HepG2 (cell line): ENCODE data around the gene SENP6. TPM values are rescaled to one million over a fixed set of nuclear protein-coding genes. Genes with fewer than 3 reads are reported as not detected.
"Not testable (repeated sequence)": the region's sequence is repeated elsewhere in the genome, so short reads cannot be mapped to it uniquely, and the experiment has no call there.

Source experiments
- ATAC-seq: fragments of 200-7000 bp; cut with Tn5 transposase; 3 replicates; pipeline ENCODE4 v1.9.1; 2020; ENCODE audit warnings: mild to moderate bottlenecking, moderate library complexity
- BruUV-seq: library from RNA; stranded (reverse); fragments of 400-500 nt; replicated peaks from 2 replicates; lab custom pipeline; 2021; lab: Mats Ljungman, UMichigan
- CTCF ChIA-PET: fragments of 300-600 bp; formaldehyde crosslinking; extraction: SDS; loops from one replicate; lab custom pipeline; 2021; ENCODE audit warnings: low total read pairs, inconsistent platforms, low intra/inter-chr PET ratio; lab: Yijun Ruan, JAX
- POLR2A ChIA-PET: fragments of 350-600 bp; sonication (Branson Sonifier 250); formaldehyde crosslinking; loops from one replicate; lab custom pipeline; 2020; ENCODE audit warnings: antibody characterized with exemption, inconsistent platforms; lab: Yijun Ruan, JAX
- DNase-seq: peaks from one replicate; pipeline ENCODE4 v3.0.0-alpha.2; 2015; ENCODE audit warnings: low spot score
- FAIRE-seq: peaks from 3 replicates; lab custom pipeline; 2011; peaks lifted over from hg19 to GRCh38; lab: Jason Lieb, UNC
- H2AFZ ChIP-seq: one replicate; pipeline ENCODE4 v1.6.1; 2011; ENCODE audit warnings: low read length, inconsistent platforms
- H3K27ac ChIP-seq: fragments of 300-600 bp; 3 replicates; pipeline ENCODE4 v1.8.0; 2011; ENCODE audit warnings: mixed run types, mild to moderate bottlenecking, mixed read lengths, low read length, inconsistent platforms; ENCODE audit not compliant: insufficient read depth; ENCODE audit errors: extremely low read length
- H3K27me3 ChIP-seq, 2 experiments: fragments of 200-600 bp in 1 of 2; 2 replicates in 1 of 2; 3 replicates in 1 of 2; pipeline versions ENCODE4 v1.6.0 to v1.8.0; 2011; ENCODE audit warnings: low read length in 2 of 2, mild to moderate bottlenecking in 2 of 2, moderate library complexity in 2 of 2, inconsistent platforms in 1 of 2; ENCODE audit not compliant: insufficient read depth in 2 of 2, control insufficient read depth in 1 of 2
- H3K36me3 ChIP-seq, 2 experiments: fragments of 200-600 bp in 1 of 2; replicated peaks in 1 of 2; 2 replicates in 1 of 2; 3 replicates in 1 of 2; pipeline versions ENCODE4 v1.5.1 to v1.8.0; 2011; ENCODE audit warnings: low read length in 2 of 2, inconsistent platforms in 1 of 2; ENCODE audit not compliant: insufficient read depth in 2 of 2, control insufficient read depth in 1 of 2
- H3K4me1 ChIP-seq: 2 replicates; pipeline ENCODE4 v1.5.1; 2012; ENCODE audit warnings: low read length, inconsistent platforms; ENCODE audit not compliant: insufficient read depth
- H3K4me2 ChIP-seq: 2 replicates; pipeline ENCODE4 v1.6.0; 2011; ENCODE audit warnings: low read depth, low read length, inconsistent platforms
- H3K4me3 ChIP-seq, 3 experiments: fragments of 200-600 bp in 1 of 3; sonication (generic), shearing (Covaris generic) in 1 of 3; replicated peaks in 1 of 3; 2 replicates each; pipeline ENCODE4 v1.5.1; 2011 to 2016; ENCODE audit warnings: low read length in 3 of 3, inconsistent platforms in 2 of 3, low read depth in 2 of 3, mild to moderate bottlenecking in 2 of 3, control low read depth in 1 of 3, mixed read lengths in 1 of 3; ENCODE audit not compliant: insufficient read depth in 1 of 3
- H3K79me2 ChIP-seq: one replicate; pipeline ENCODE4 v1.6.1; 2011; ENCODE audit warnings: low read length, inconsistent platforms; ENCODE audit not compliant: insufficient read depth
- H3K9ac ChIP-seq: 2 replicates; pipeline ENCODE4 v1.6.0; 2011; ENCODE audit warnings: mild to moderate bottlenecking, low read depth, low read length, inconsistent platforms; ENCODE audit not compliant: insufficient read depth
- H3K9me3 ChIP-seq: 2 replicates; pipeline ENCODE4 v1.5.1; 2012; ENCODE audit warnings: mild to moderate bottlenecking, low read length
- H4K20me1 ChIP-seq: 2 replicates; pipeline ENCODE4 v1.6.0; 2011; ENCODE audit warnings: inconsistent platforms, mild to moderate bottlenecking, low read length, moderate library complexity; ENCODE audit not compliant: insufficient read depth
- CREM ChIP-seq, 2 experiments: sonication (generic) in 1 of 2; formaldehyde crosslinking in 1 of 2; IDR thresholded peaks; 2 replicates each; pipeline versions ENCODE4 v1.4.0 to v1.6.1; 2016 to 2020; ENCODE audit warnings: antibody characterized with exemption in 1 of 2, mild to moderate bottlenecking in 1 of 2, missing genetic modification reagents in 1 of 2
- JARID2 ChIP-seq: sonication (generic); formaldehyde crosslinking; IDR thresholded peaks from 2 replicates; pipeline ENCODE4 v1.8.1; 2023; ENCODE audit warnings: missing genetic modification reagents, inconsistent platforms; ENCODE audit not compliant: insufficient replicate concordance
- MAZ ChIP-seq, 2 experiments: sonication (generic) in 1 of 2; formaldehyde crosslinking in 1 of 2; IDR thresholded peaks; 2 replicates each; pipeline versions ENCODE4 v1.5.0 to v1.6.1; 2012 to 2020; ENCODE audit warnings: low read depth in 2 of 2, mild to moderate bottlenecking in 2 of 2, borderline replicate concordance in 1 of 2, improper control_type of control experiment in 1 of 2, low read length in 1 of 2, missing genetic modification reagents in 1 of 2, moderate library complexity in 1 of 2
- MTF2 ChIP-seq: sonication (generic); formaldehyde crosslinking; IDR thresholded peaks from 2 replicates; pipeline ENCODE4 v1.5.0; 2020; ENCODE audit warnings: missing genetic modification reagents, borderline replicate concordance
- NFKB2 ChIP-seq: sonication (generic); formaldehyde crosslinking; IDR thresholded peaks from 2 replicates; pipeline ENCODE4 v1.4.0; 2020; ENCODE audit warnings: missing genetic modification reagents, borderline replicate concordance
- SP5 ChIP-seq: IDR thresholded peaks from 2 replicates; pipeline ENCODE4 v1.6.1; 2016; ENCODE audit warnings: low read depth, borderline replicate concordance
- TAF15 ChIP-seq: fragments of 200-400 bp; formaldehyde crosslinking; IDR thresholded peaks from one replicate; pipeline ENCODE4 v1.6.1; 2018; ENCODE audit warnings: mild to moderate bottlenecking, low read depth, low read length; ENCODE audit not compliant: poor library complexity, severe bottlenecking
- ZNF260 ChIP-seq: sonication (generic); formaldehyde crosslinking; IDR thresholded peaks from 2 replicates; pipeline ENCODE4 v1.4.0; 2020; ENCODE audit warnings: missing genetic modification reagents, low read depth, mild to moderate bottlenecking, borderline replicate concordance
- ZNF430 ChIP-seq: sonication (generic); formaldehyde crosslinking; IDR thresholded peaks from 2 replicates; pipeline ENCODE4 v1.9.0; 2021; ENCODE audit warnings: mild to moderate bottlenecking, missing genetic modification reagents
- ZNF746 ChIP-seq: sonication (generic); formaldehyde crosslinking; IDR thresholded peaks from 2 replicates; pipeline ENCODE4 v1.8.0; 2022; ENCODE audit warnings: mild to moderate bottlenecking, missing genetic modification reagents
- ZNF780A ChIP-seq: sonication (generic); formaldehyde crosslinking; IDR thresholded peaks from 2 replicates; pipeline ENCODE4 v1.8.0; 2022; ENCODE audit warnings: mild to moderate bottlenecking, missing genetic modification reagents, moderate library complexity
- ZNF878 ChIP-seq: sonication (generic); formaldehyde crosslinking; IDR thresholded peaks from 2 replicates; pipeline ENCODE4 v1.8.1; 2023; ENCODE audit warnings: mild to moderate bottlenecking, missing genetic modification reagents, moderate library complexity
- ZSCAN20 ChIP-seq: sonication (generic); formaldehyde crosslinking; IDR thresholded peaks from 2 replicates; pipeline ENCODE4 v1.4.0; 2020; ENCODE audit warnings: missing genetic modification reagents, mild to moderate bottlenecking, borderline replicate concordance
- WGBS: methylation state at CpG from one replicate; pipeline ENCODE4 v1.1.6; 2017; ENCODE audit warnings: low lambda C conversion rate; 5-methylcytosine and 5-hydroxymethylcytosine counted together
- in situ Hi-C: cut with HindIII; loops from 2 replicates; pipeline ENCODE4 v1.10.0; 2017; ENCODE audit warnings: low pct_unique_long_range_greater_than_20kb; ENCODE audit not compliant: extremely low pct_ligation_motif_present
- intact Hi-C: fragments of 100-400 bp; cut with micrococcal nuclease; formaldehyde crosslinking; loops from one replicate; pipeline ENCODE4 v1.10.0; 2022; ENCODE audit not compliant: unreplicated experiment
- polyA plus RNA-seq, 8 experiments: library from polyadenylated mRNA; depleted of rRNA in 3 of 8; stranded (reverse) in 7 of 8; unstranded in 1 of 8; fragments of >200 nt; fragmentation: Illumina TruSeq in 4 of 8; extraction: Trizol in 4 of 8; gene quantifications; 2 replicates each; pipeline versions ENCODE4 v1.2.1 to v1.2.3, GENCODE V29; 2011 to 2016; ENCODE audit warnings: low read depth in 4 of 8, missing spikeins in 1 of 8, mixed read lengths in 1 of 8; ENCODE audit not compliant: insufficient read depth in 1 of 8
- total RNA-seq, 5 experiments: library from RNA; depleted of rRNA; stranded (reverse); fragments of >200 nt; fragmentation: Illumina TruSeq; extraction: Trizol; gene quantifications; 2 replicates each; pipeline ENCODE4 v1.2.3, GENCODE V29; 2016; ENCODE audit warnings: low read depth in 1 of 5
- TF ChIP-seq, protein P1 (sequence below): sonication (generic); formaldehyde crosslinking; IDR thresholded peaks from 2 replicates; pipeline ENCODE4 v1.4.0; 2020; ENCODE audit warnings: low read depth, missing genetic modification reagents
- TF ChIP-seq, protein P2 (sequence below): IDR thresholded peaks from 2 replicates; pipeline ENCODE4 v1.6.1; 2016

SENP6 gene
- total and polyA plus RNA-seq, 2 of the 13 experiments (the other 11 are each of a cell fraction or from before 2014, with no cell fraction given) = 21.9 to 50.1 TPM

DNA sequence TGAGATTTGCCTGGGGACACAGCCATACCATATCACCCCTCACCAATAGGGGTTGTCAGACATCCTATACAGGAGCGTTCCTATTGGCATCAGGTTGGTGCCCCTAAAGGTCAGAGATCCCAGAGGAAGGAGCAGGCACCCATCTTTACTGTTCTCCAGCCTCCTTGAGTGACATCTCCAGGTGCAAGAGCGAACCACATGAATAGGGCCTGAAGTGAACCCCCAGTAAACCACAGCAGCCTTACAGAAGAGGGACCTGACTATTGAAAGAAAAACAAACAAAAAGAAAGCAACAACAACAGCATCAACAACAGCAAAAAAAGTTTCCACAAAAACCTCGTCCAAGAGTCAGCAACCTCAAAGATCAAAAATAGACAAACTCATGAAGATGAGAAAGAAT lies 32.7 kb upstream of the SENP6 start (continued):
- TF ChIP-seq, protein P1, sequence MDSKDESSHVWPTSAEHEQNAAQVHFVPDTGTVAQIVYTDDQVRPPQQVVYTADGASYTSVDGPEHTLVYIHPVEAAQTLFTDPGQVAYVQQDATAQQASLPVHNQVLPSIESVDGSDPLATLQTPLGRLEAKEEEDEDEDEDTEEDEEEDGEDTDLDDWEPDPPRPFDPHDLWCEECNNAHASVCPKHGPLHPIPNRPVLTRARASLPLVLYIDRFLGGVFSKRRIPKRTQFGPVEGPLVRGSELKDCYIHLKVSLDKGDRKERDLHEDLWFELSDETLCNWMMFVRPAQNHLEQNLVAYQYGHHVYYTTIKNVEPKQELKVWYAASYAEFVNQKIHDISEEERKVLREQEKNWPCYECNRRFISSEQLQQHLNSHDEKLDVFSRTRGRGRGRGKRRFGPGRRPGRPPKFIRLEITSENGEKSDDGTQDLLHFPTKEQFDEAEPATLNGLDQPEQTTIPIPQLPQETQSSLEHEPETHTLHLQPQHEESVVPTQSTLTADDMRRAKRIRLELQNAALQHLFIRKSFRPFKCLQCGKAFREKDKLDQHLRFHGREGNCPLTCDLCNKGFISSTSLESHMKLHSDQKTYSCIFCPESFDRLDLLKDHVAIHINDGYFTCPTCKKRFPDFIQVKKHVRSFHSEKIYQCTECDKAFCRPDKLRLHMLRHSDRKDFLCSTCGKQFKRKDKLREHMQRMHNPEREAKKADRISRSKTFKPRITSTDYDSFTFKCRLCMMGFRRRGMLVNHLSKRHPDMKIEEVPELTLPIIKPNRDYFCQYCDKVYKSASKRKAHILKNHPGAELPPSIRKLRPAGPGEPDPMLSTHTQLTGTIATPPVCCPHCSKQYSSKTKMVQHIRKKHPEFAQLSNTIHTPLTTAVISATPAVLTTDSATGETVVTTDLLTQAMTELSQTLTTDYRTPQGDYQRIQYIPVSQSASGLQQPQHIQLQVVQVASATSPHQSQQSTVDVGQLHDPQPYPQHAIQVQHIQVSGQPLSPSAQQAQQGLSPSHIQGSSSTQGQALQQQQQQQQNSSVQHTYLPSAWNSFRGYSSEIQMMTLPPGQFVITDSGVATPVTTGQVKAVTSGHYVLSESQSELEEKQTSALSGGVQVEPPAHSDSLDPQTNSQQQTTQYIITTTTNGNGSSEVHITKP = no peak
- TF ChIP-seq ZNF780A (CRISPR knock-in tag) (no peak), NFKB2 (CRISPR knock-in tag) (no peak), ZNF430 (CRISPR knock-in tag) (no peak), ZSCAN20 (CRISPR knock-in tag) (no peak), JARID2 (no peak), TAF15 (no peak), MAZ (IDR thresholded peaks at IDR 0.05; ENCODE audit: borderline replicate concordance, low read depth, low read length) (no peak), MAZ (CRISPR knock-in tag; IDR thresholded peaks at IDR 0.05; ENCODE audit: low read depth) (no peak), SP5 (no peak), ZNF878 (CRISPR knock-in tag) (no peak), ZNF260 (CRISPR knock-in tag) (no peak), ZNF746 (CRISPR knock-in tag) (no peak), MTF2 (CRISPR knock-in tag) (no peak), CREM (IDR thresholded peaks at IDR 0.05) (no peak), CREM (CRISPR knock-in tag; IDR thresholded peaks at IDR 0.05) (no peak)
- TF ChIP-seq, protein P2, sequence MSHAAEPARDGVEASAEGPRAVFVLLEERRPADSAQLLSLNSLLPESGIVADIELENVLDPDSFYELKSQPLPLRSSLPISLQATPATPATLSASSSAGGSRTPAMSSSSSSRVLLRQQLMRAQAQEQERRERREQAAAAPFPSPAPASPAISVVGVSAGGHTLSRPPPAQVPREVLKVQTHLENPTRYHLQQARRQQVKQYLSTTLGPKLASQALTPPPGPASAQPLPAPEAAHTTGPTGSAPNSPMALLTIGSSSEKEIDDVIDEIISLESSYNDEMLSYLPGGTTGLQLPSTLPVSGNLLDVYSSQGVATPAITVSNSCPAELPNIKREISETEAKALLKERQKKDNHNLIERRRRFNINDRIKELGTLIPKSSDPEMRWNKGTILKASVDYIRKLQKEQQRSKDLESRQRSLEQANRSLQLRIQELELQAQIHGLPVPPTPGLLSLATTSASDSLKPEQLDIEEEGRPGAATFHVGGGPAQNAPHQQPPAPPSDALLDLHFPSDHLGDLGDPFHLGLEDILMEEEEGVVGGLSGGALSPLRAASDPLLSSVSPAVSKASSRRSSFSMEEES = no peak

DNA sequence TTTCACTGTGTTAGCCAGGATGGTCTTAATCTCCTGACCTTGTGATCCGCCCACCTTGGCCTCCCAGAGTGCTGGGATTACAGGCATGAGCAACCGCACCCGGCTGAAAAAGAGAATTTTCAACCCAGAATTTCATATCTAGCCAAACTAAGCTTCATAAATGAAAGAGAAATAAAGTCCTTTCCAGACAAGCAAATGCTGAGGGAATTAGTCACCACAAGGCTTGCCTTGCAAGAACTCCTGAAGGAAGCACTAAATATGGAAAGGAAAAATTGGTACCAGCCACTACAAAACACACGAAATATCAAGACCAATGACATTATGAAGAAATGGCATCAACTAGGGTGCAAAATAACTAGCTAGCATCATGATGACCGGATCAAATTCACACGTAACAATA lies 31.0 kb upstream of the SENP6 start:
- FAIRE-seq, intact Hi-C loops: not testable (repeated sequence)
- 49% methylated on average over 6 of the region's 6 CpGs for WGBS

More for the DNA sequence above, 31.0 kb upstream of the SENP6 start:
- POLR2A ChIA-PET, H3K9ac ChIP-seq, ATAC-seq, H3K27me3 ChIP-seq, H4K20me1 ChIP-seq, H3K4me2 ChIP-seq, H2AFZ ChIP-seq, H3K27ac ChIP-seq, in situ Hi-C loops, H3K4me1 ChIP-seq, H3K36me3 ChIP-seq, DNase-seq, H3K4me3 ChIP-seq, BruUV-seq, H3K79me2 ChIP-seq, CTCF ChIA-PET: not testable (repeated sequence)
- H3K9me3 ChIP-seq = peaks cover 11% of the 10 kb centered on the region
